WERI-Rb-1 (cell line): ENCODE measurements around the gene ITGA11.

ENCODE experiments used
- DNase-seq: peaks from one replicate; pipeline ENCODE4 v3.0.0-alpha.2; 2020
- H3K27ac ChIP-seq: fragments of 250-450 bp; sonication (Bioruptor Pico); 2 replicates; pipeline ENCODE4 v1.5.1; 2020; ENCODE audit warnings: mild to moderate bottlenecking, moderate library complexity
- H3K27me3 ChIP-seq: fragments of 250-450 bp; sonication (Bioruptor Pico); 2 replicates; pipeline ENCODE4 v1.5.1; 2021; ENCODE audit warnings: mild to moderate bottlenecking, low read depth, moderate library complexity; ENCODE audit not compliant: insufficient read depth, severe bottlenecking
- H3K36me3 ChIP-seq: fragments of 250-450 bp; sonication (Bioruptor Pico); 2 replicates; pipeline ENCODE4 v1.5.1; 2020; ENCODE audit warnings: mild to moderate bottlenecking, moderate library complexity
- H3K4me3 ChIP-seq: 2 replicates; pipeline ENCODE4 v1.5.1; 2011; ENCODE audit warnings: low read depth, mild to moderate bottlenecking, control low read depth, low read length
- H3K9me3 ChIP-seq: fragments of 250-450 bp; sonication (Bioruptor Pico); 2 replicates; pipeline ENCODE4 v1.5.1; 2021; ENCODE audit warnings: mild to moderate bottlenecking, moderate library complexity; ENCODE audit not compliant: severe bottlenecking
- TF ChIP-seq, protein P1 (sequence below): IDR thresholded peaks from 2 replicates; pipeline ENCODE4 v1.5.1; 2011; ENCODE audit warnings: low read depth, mild to moderate bottlenecking, control low read depth, inconsistent platforms, low read length

ITGA11 gene

GRCh38 chr15:68475449-68475848, 43.5 kb upstream of the ITGA11 start:
- no peaks in the 10 kb centered on the region for H3K9me3 ChIP-seq
- no peak for DNase-seq
- no peak overlapping the region for H3K4me3 ChIP-seq
- H3K36me3 ChIP-seq: no peaks in the 10 kb centered on the region
- no peaks in the 10 kb centered on the region for H3K27me3 ChIP-seq
- TF ChIP-seq, protein P1, sequence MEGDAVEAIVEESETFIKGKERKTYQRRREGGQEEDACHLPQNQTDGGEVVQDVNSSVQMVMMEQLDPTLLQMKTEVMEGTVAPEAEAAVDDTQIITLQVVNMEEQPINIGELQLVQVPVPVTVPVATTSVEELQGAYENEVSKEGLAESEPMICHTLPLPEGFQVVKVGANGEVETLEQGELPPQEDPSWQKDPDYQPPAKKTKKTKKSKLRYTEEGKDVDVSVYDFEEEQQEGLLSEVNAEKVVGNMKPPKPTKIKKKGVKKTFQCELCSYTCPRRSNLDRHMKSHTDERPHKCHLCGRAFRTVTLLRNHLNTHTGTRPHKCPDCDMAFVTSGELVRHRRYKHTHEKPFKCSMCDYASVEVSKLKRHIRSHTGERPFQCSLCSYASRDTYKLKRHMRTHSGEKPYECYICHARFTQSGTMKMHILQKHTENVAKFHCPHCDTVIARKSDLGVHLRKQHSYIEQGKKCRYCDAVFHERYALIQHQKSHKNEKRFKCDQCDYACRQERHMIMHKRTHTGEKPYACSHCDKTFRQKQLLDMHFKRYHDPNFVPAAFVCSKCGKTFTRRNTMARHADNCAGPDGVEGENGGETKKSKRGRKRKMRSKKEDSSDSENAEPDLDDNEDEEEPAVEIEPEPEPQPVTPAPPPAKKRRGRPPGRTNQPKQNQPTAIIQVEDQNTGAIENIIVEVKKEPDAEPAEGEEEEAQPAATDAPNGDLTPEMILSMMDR: no peak
- H3K27ac ChIP-seq: no peak overlapping the region

GRCh38 chr15:68471541-68471940, 39.6 kb upstream of the ITGA11 start:
- H3K36me3 ChIP-seq: no peaks in the 10 kb centered on the region
- TF ChIP-seq, protein P1: no peak
- H3K4me3 ChIP-seq: no peak overlapping the region
- no peaks in the 10 kb centered on the region for H3K27me3 ChIP-seq
- no peaks in the 10 kb centered on the region for H3K9me3 ChIP-seq
- H3K27ac ChIP-seq: no peak overlapping the region
- DNase-seq: no peak

- H3K27ac ChIP-seq: no peak overlapping the region
- TF ChIP-seq, protein P1: no peak
- no peak for DNase-seq
- H3K9me3 ChIP-seq: no peaks in the 10 kb centered on the region
- no peaks in the 10 kb centered on the region for H3K36me3 ChIP-seq
- H3K4me3 ChIP-seq: no peak overlapping the region
- no peaks in the 10 kb centered on the region for H3K27me3 ChIP-seq
These were observed 39.0 kb upstream of the ITGA11 start for GRCh38 chr15:68470976-68471375.

- Histone ChIP-seq H3K9me3 (no peaks in the 10 kb centered on the region), H3K27me3 (no peaks in the 10 kb centered on the region), H3K27ac (no peak overlapping the region), H3K36me3 (no peaks in the 10 kb centered on the region), H3K4me3 (no peak overlapping the region)
- TF ChIP-seq, protein P1: no peak
- DNase-seq: no peak
These were observed 38.2 kb upstream of the ITGA11 start for GRCh38 chr15:68470049-68470742.

DNA sequence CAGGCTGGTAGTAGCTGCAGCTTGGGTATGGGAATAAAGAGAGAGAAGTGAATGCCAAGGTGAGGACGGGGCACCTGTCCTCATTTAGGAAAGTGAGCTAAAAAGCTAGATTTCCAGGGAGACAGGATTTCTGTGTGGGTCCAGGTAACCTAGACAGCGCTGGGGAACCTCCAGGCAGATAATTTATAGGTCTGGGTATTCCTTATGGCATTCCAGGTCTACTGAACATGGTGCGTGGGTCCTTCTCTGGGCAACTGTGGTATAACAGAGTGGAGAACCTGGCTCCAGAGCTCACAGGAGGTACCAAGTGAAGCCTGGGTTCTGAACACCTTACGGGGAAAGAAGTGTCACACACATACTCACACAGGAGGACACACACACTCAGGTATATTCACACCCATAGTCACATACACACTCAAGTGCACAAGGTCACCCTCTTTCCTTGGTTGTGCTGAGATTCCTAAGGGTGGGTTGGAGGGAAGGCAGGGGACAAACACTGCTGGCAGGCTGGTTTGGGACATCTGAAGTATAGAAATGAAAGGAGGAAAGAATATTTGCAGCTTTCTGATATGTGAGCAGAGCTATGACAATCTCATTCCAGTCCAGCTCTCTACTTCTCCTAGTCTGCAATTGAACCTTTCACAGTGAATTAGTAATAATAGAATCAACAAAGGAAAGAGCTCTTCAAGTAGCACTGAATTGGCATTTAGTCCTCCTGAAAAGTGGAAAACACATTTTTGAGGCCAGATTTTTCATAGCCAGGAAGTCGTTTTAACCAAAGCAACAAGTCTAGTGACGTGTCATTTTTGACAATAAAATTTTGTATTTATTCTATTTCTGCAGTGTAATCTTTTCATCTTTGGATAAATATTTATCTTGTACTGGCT, 37.4 kb upstream of the ITGA11 start:
- Histone ChIP-seq H3K27me3 (no peaks in the 10 kb centered on the region), H3K4me3 (no peak overlapping the region), H3K27ac (no peak overlapping the region), H3K36me3 (no peaks in the 10 kb centered on the region), H3K9me3 (no peaks in the 10 kb centered on the region)
- DNase-seq: no peak
- TF ChIP-seq, protein P1: no peak
